ENCODE results near the gene LRCOL1.

DNA sequence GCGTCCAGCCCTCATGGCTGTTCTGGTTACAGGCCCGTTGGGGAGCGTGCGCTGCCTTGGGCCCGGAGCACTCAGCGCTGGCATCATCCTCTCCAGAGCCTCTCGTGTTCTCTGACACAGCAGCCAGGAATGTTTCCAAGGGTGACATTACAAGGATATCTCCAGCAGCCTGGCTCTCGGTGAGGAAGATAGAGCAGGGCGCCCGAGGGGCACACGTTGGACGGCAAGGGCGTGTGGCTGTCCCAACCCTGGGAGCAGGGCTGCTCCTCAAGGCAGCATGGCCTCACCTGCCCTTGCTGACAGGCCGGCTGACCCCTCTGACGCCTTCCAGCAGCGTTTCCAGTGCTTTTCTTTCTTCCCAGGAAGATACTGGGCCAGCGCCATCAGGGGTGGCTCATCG lies 14.4 kb downstream of the LRCOL1 start:
- TF ChIP-seq ZNF384 (IDR thresholded peaks at IDR 0.05) = no peak
- no peak for TF ChIP-seq BHLHE40 (IDR thresholded peaks at IDR 0.05; ENCODE audit: borderline replicate concordance)
- TF ChIP-seq FOXM1 (IDR thresholded peaks at IDR 0.05; ENCODE audit: borderline replicate concordance) = no peak
- TF ChIP-seq NFRKB (IDR thresholded peaks at IDR 0.05) = no peak
- TF ChIP-seq ELF4 (IDR thresholded peaks at IDR 0.05) = no peak
- TF ChIP-seq SP1 (IDR thresholded peaks at IDR 0.05) = no peak
- no peak for TF ChIP-seq L3MBTL2 (conservative IDR thresholded peaks at IDR 0.05)
- no peak for TF ChIP-seq CTBP1 (IDR thresholded peaks at IDR 0.05; ENCODE audit: borderline replicate concordance)
